ENCODE data around the gene LAYN. TPM values are rescaled to one million over a fixed set of nuclear protein-coding genes. Genes with fewer than 3 reads are reported as not detected.

LAYN gene
- total and polyA plus RNA-seq, 8 donors = 9.6 to 19.8 (median 15.9) TPM

GRCh38 chr11:111581341-111581740, 40.8 kb downstream of the LAYN start:
- ATAC-seq = no peak
- intact Hi-C loops (cut with DNase I) = loop anchor here in 1 of 2 donors (10.0 kb wide), 1 partner anchor 263 kb away; no protein-coding TSS in a partner anchor
- H3K4me3 ChIP-seq = no peak overlapping the region

GRCh38 chr11:111582163-111582562, 41.6 kb downstream of the LAYN start:
- Histone ChIP-seq H3K4me1 (no peaks in the 10 kb centered on the region), H3K27me3 (no peaks in the 10 kb centered on the region), H3K4me3 (no peak overlapping the region), H3K27ac (no peak overlapping the region), H3K36me3 (no peaks in the 10 kb centered on the region), H3K9me3 (no peaks in the 10 kb centered on the region)
- ATAC-seq (no peak), DNase-seq (no peak)
- TF ChIP-seq CTCF (IDR thresholded peaks at IDR 0.05) = no peak
- intact Hi-C loops (cut with DNase I) = loop anchor here in 1 of 2 donors (10.0 kb wide), 1 partner anchor 263 kb away; no protein-coding TSS in a partner anchor

More at GRCh38 chr11:111581341-111581740, 40.8 kb downstream of the LAYN start:
- no peak for DNase-seq
- Histone ChIP-seq H3K27me3 (no peaks in the 10 kb centered on the region), H3K4me1 (no peaks in the 10 kb centered on the region), H3K36me3 (no peaks in the 10 kb centered on the region), H3K27ac (no peak overlapping the region), H3K9me3 (no peaks in the 10 kb centered on the region)
- no peak for TF ChIP-seq CTCF (IDR thresholded peaks at IDR 0.05)

- no peaks in the 10 kb centered on the region for H3K4me1 ChIP-seq
- H3K9me3 ChIP-seq = no peaks in the 10 kb centered on the region
- H3K27ac ChIP-seq = no peak overlapping the region
- no peaks in the 10 kb centered on the region for H3K36me3 ChIP-seq
- no peak for DNase-seq
- TF ChIP-seq CTCF (IDR thresholded peaks at IDR 0.05) = no peak
- H3K27me3 ChIP-seq = no peaks in the 10 kb centered on the region
- H3K4me3 ChIP-seq = no peak overlapping the region
- peak; percentile 26 for ATAC-seq
- intact Hi-C loops (cut with DNase I) = loop anchor here in 1 of 2 donors (10.0 kb wide), 1 partner anchor 262 kb away; no protein-coding TSS in a partner anchor
Measured at GRCh38 chr11:111582881-111583280, 42.4 kb downstream of the LAYN start.

GRCh38 chr11:111585371-111585770, 44.9 kb downstream of the LAYN start:
- TF ChIP-seq CTCF (IDR thresholded peaks at IDR 0.05) = no peak
- intact Hi-C loops (cut with DNase I) = loop anchor here in 1 of 2 donors (10.0 kb wide), 1 partner anchor 259 kb away; no protein-coding TSS in a partner anchor
- no peak overlapping the region for H3K4me3 ChIP-seq
- no peaks in the 10 kb centered on the region for H3K9me3 ChIP-seq
- no peaks in the 10 kb centered on the region for H3K4me1 ChIP-seq
- H3K36me3 ChIP-seq = no peaks in the 10 kb centered on the region
- DNase-seq (no peak), ATAC-seq (no peak)
- H3K27ac ChIP-seq = no peak overlapping the region
- H3K27me3 ChIP-seq = no peaks in the 10 kb centered on the region

- peak; percentile 77 for ATAC-seq
- no peaks in the 10 kb centered on the region for H3K9me3 ChIP-seq
- H3K27me3 ChIP-seq = no peaks in the 10 kb centered on the region
- intact Hi-C loops (cut with DNase I) = loop anchor here in 1 of 2 donors (10.0 kb wide), 1 partner anchor 258 kb away; no protein-coding TSS in a partner anchor
- no peak overlapping the region for H3K27ac ChIP-seq
- no peaks in the 10 kb centered on the region for H3K4me1 ChIP-seq
- peak; percentile 26 to 46 for TF ChIP-seq CTCF (IDR thresholded peaks at IDR 0.05)
- no peak overlapping the region for H3K4me3 ChIP-seq
- H3K36me3 ChIP-seq = no peaks in the 10 kb centered on the region
- peak in 1 of 4 donors; percentile 55 for DNase-seq
Measured at GRCh38 chr11:111586388-111586831, 45.9 kb downstream of the LAYN start.
